Ascending aorta (tissue), 2 donors: Measurements from ENCODE around the gene SRRD. TPM values are rescaled to one million over a fixed set of nuclear protein-coding genes. Genes with fewer than 3 reads are reported as not detected.

ENCODE experiments used
- DNase-seq, 2 donors: peaks; one replicate each; pipeline ENCODE4 v3.0.0-alpha.2; 2019; ENCODE audit warnings: low spot score in 2 of 2
- H3K27ac ChIP-seq, 2 donors: fragments of 200-600 bp; sonication (generic); one replicate each; pipeline ENCODE4 v1.5.1; 2016 to 2017; ENCODE audit warnings: mild to moderate bottlenecking in 1 of 2
- H3K27me3 ChIP-seq: fragments of 200-600 bp; sonication (generic); one replicate; pipeline ENCODE4 v1.5.1; 2017
- H3K36me3 ChIP-seq, 2 donors: fragments of 200-600 bp; sonication (generic); one replicate each; pipeline ENCODE4 v1.5.1; 2016
- H3K4me1 ChIP-seq, 2 donors: fragments of 200-600 bp; sonication (generic); one replicate each; pipeline ENCODE4 v1.5.1; 2016 to 2017; ENCODE audit warnings: mild to moderate bottlenecking in 1 of 2
- H3K4me3 ChIP-seq, 2 donors: fragments of 200-600 bp; sonication (generic); one replicate each; pipeline ENCODE4 v1.5.1; 2016 to 2017; ENCODE audit warnings: mild to moderate bottlenecking in 1 of 2
- H3K9me3 ChIP-seq, 2 donors: fragments of 200-600 bp; sonication (generic); one replicate each; pipeline ENCODE4 v1.5.1; 2016
- intact Hi-C: fragments of 100-400 bp; cut with DNase I; formaldehyde crosslinking; loops from one replicate; pipeline ENCODE4 v1.15.1; 2023
- total RNA-seq: library from RNA; depleted of rRNA; stranded (reverse); fragments of >200 nt; gene quantifications from one replicate; pipeline ENCODE4 v1.1.0, GENCODE V29; 2016
- TF ChIP-seq, protein P1 (sequence below), 3 experiments: fragments of 200-600 bp in 2 of 3; fragments of 450-650 bp in 1 of 3; sonication (generic) in 2 of 3; IDR thresholded peaks; one replicate each; pipeline ENCODE4 v1.5.1; 2016 to 2019; ENCODE audit warnings: antibody characterized with exemption in 3 of 3, mild to moderate bottlenecking in 1 of 3, moderate library complexity in 1 of 3

SRRD gene
- total RNA-seq, 1 donor from 2014 or later: 85.6 TPM

GRCh38 chr22:26514419-26515161, 30.9 kb downstream of the SRRD start:
- Histone ChIP-seq H3K9me3 (no peaks in the 10 kb centered on the region), H3K27ac (no peak overlapping the region), H3K27me3 (no peaks in the 10 kb centered on the region), H3K4me3 (no peak overlapping the region), H3K4me1 (peaks cover 5 to 11% of the 10 kb centered on the region in 2 donors), H3K36me3 (peaks cover 5 to 7% of the 10 kb centered on the region in 2 donors)
- TF ChIP-seq, protein P1, sequence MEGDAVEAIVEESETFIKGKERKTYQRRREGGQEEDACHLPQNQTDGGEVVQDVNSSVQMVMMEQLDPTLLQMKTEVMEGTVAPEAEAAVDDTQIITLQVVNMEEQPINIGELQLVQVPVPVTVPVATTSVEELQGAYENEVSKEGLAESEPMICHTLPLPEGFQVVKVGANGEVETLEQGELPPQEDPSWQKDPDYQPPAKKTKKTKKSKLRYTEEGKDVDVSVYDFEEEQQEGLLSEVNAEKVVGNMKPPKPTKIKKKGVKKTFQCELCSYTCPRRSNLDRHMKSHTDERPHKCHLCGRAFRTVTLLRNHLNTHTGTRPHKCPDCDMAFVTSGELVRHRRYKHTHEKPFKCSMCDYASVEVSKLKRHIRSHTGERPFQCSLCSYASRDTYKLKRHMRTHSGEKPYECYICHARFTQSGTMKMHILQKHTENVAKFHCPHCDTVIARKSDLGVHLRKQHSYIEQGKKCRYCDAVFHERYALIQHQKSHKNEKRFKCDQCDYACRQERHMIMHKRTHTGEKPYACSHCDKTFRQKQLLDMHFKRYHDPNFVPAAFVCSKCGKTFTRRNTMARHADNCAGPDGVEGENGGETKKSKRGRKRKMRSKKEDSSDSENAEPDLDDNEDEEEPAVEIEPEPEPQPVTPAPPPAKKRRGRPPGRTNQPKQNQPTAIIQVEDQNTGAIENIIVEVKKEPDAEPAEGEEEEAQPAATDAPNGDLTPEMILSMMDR (IDR thresholded peaks at IDR 0.05): no peak
- intact Hi-C loops: no loop called here
- no peak for DNase-seq

DNA sequence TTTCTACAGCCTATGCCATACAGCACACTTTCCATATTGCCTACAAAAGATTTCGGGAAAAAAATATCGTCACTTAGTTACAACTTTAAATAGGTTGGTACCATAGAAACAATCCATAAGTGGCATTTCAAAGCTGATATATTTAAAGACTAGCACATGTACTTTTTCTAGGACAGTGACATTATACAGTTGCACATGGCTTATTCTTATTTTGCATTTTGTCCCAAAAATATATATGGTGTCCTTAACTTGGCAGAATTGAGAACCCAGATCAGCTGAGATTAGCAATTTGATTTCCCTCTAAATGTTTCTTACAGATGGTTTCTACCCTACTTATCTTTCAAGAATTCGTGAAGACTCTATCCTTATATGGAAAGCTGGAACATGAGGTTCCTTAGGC, 32.3 kb downstream of the SRRD start:
- H3K27ac ChIP-seq: no peak overlapping the region
- no peaks in the 10 kb centered on the region for H3K9me3 ChIP-seq
- no peaks in the 10 kb centered on the region for H3K36me3 ChIP-seq
- no peaks in the 10 kb centered on the region for H3K27me3 ChIP-seq
- no peak for DNase-seq
- H3K4me1 ChIP-seq: peaks cover 5 to 11% of the 10 kb centered on the region in 2 donors
- TF ChIP-seq, protein P1 (IDR thresholded peaks at IDR 0.05): no peak
- no peak overlapping the region for H3K4me3 ChIP-seq
- intact Hi-C loops: no loop called here

DNA sequence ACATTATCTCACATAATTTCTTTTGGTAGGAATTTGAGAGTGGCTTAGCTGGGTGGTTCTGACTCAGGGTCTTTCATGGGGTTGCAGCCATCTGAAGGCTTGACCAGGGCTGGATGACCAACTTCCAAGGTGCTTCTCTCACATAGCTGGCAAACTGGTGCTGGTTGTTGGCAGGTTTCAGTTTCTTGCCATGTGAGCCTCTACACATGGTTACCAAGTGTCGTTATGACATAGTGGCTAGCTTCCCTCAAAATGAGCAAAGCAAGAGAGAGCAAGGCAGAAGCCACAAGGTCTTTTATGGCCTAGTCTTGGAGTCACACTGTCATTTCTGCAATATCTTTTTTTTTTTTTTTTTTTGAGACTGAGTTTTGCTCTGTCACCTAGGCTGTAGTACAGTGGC, 32.8 kb downstream of the SRRD start:
- intact Hi-C loops: no loop called here
- H3K4me3 ChIP-seq: no peak overlapping the region

DNA sequence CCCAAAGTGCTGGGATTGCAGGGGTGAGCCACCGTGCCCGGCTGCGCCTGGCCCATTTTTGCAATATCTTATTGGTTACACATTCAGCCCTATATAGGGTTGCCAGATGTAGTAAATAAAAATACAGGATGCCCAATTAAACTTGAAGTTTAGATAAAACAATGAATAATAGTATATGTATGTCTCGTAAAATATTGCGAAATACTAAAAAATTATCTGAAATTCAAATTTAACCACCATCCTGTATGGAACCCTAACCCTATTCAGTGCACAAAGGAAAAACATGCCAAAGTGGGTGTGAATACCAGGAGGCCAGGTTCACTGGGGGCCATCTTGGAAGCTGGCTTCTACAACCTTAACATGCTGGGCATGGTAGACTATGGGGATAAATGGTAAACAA, 33.8 kb downstream of the SRRD start:
- intact Hi-C loops: no loop called here
- Histone ChIP-seq H3K9me3 (no peaks in the 10 kb centered on the region), H3K27ac (no peak overlapping the region), H3K4me1 (peaks cover 0 to 6% of the 10 kb centered on the region in 2 donors), H3K4me3 (no peak overlapping the region), H3K27me3 (no peaks in the 10 kb centered on the region), H3K36me3 (no peaks in the 10 kb centered on the region)
- no peak for DNase-seq
- TF ChIP-seq, protein P1 (IDR thresholded peaks at IDR 0.05): no peak

More for the DNA sequence above, 32.8 kb downstream of the SRRD start:
- Histone ChIP-seq H3K36me3 (no peaks in the 10 kb centered on the region), H3K27ac (no peak overlapping the region), H3K9me3 (no peaks in the 10 kb centered on the region), H3K4me1 (peaks cover 3 to 7% of the 10 kb centered on the region in 2 donors), H3K27me3 (no peaks in the 10 kb centered on the region)
- TF ChIP-seq, protein P1 (IDR thresholded peaks at IDR 0.05): no peak
- DNase-seq: no peak

DNA sequence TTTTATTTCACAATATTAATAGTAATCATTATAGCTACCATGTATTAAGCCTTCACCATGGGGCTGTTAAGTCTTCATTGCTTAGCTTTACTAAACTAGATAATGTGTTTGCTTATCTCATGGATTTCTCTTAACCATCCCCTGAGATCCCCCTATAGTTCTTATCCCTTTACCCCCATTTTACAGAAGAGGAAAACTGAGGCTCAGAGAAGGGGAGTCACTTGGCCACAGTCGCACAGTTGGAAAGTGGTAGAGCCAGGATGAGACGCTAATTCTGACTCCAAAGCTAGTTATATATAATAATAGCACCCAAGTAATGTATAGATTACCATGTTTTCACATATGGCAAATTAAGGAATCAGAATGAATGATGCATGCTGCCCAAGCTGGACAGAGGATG, 38.3 kb downstream of the SRRD start:
- H3K36me3 ChIP-seq: peaks cover 0 to 6% of the 10 kb centered on the region in 2 donors
- no peaks in the 10 kb centered on the region for H3K9me3 ChIP-seq
- no peaks in the 10 kb centered on the region for H3K4me1 ChIP-seq
- TF ChIP-seq, protein P1 (IDR thresholded peaks at IDR 0.05): no peak
- intact Hi-C loops: no loop called here
- no peaks in the 10 kb centered on the region for H3K27me3 ChIP-seq
- no peak for DNase-seq
- no peak overlapping the region for H3K27ac ChIP-seq
- H3K4me3 ChIP-seq: no peak overlapping the region
